Measurements from ENCODE around the gene ZNF536. TPM values are rescaled to one million over a fixed set of nuclear protein-coding genes. Genes with fewer than 3 reads are reported as not detected.
"Not testable (repeated sequence)": the region's sequence is repeated elsewhere in the genome, so short reads cannot be mapped to it uniquely, and the experiment has no call there.

The ZNF536 gene
- polyA plus RNA-seq, 1 of the 3 experiments (the other 2 are of a cell fraction): 0.41 TPM

- Histone ChIP-seq H3K9ac (no peak overlapping the region), H3K27me3 (ENCODE audit: insufficient read depth) (no peaks in the 10 kb centered on the region), H2AFZ (ENCODE audit: low read depth) (no peak overlapping the region), H3K9me2 (no peaks in the 10 kb centered on the region), H4K20me1 (ENCODE audit: insufficient read depth) (no peaks in the 10 kb centered on the region), H3K4me2 (no peak overlapping the region), H3F3A (replicated peaks; ENCODE audit: insufficient read depth) (no peaks in the 10 kb centered on the region), H3K79me2 (ENCODE audit: insufficient read depth) (no peaks in the 10 kb centered on the region), H3K36me3 (replicated peaks in 1 of 2; ENCODE audit: control insufficient read depth in 1 of 2, insufficient read depth in 2 of 2, low read length in 1 of 2) (no peaks in the 10 kb centered on the region), H3K4me3 (ENCODE audit: low read depth in 2 of 2, low read length in 1 of 2) (no peak overlapping the region), H3K27ac (ENCODE audit: low read depth in 2 of 2, low read length in 1 of 2) (no peak overlapping the region), H3K9me3 (no peaks in the 10 kb centered on the region), H3K4me1 (ENCODE audit: control insufficient read depth in 1 of 2, insufficient read depth in 2 of 2, low read depth in 1 of 2, low read length in 1 of 2) (peaks cover 0 to 20% of the 10 kb centered on the region in 2 experiments; a peak in 3 of 4 replicates)
- DNase-seq: no peak
- TF ChIP-seq JUND (IDR thresholded peaks at IDR 0.05): no peak
- ChIA-PET CTCF (interaction anchor here (1.0 kb wide), 1 partner anchor 299 kb away, joined by 4 read pairs; no protein-coding TSS in a partner anchor), POLR2A (no interaction called here)
- 44% methylated on average over 14 of the region's 14 CpGs for WGBS (ENCODE audit: low lambda C conversion rate)
These were observed 27.4 kb upstream of the ZNF536 start for GRCh38 chr19:30344446-30345425.

GRCh38 chr19:30345686-30346085 lies 26.5 kb upstream of the ZNF536 start:
- WGBS (ENCODE audit: low lambda C conversion rate): 41% methylated on average over 8 of the region's 8 CpGs
- Histone ChIP-seq H3K27ac (ENCODE audit: low read depth in 2 of 2, low read length in 1 of 2) (no peak overlapping the region), H3K9ac (no peak overlapping the region), H3K27me3 (ENCODE audit: insufficient read depth) (no peaks in the 10 kb centered on the region), H2AFZ (ENCODE audit: low read depth) (no peak overlapping the region), H3K4me1 (ENCODE audit: control insufficient read depth in 1 of 2, insufficient read depth in 2 of 2, low read depth in 1 of 2, low read length in 1 of 2) (peaks cover 0 to 11% of the 10 kb centered on the region in 2 experiments; a peak in 3 of 4 replicates), H3K36me3 (replicated peaks in 1 of 2; ENCODE audit: control insufficient read depth in 1 of 2, insufficient read depth in 2 of 2, low read length in 1 of 2) (no peaks in the 10 kb centered on the region), H3K9me3 (no peaks in the 10 kb centered on the region), H3F3A (replicated peaks; ENCODE audit: insufficient read depth) (no peaks in the 10 kb centered on the region), H3K79me2 (ENCODE audit: insufficient read depth) (no peaks in the 10 kb centered on the region), H4K20me1 (ENCODE audit: insufficient read depth) (no peaks in the 10 kb centered on the region), H3K9me2 (no peaks in the 10 kb centered on the region), H3K4me2 (no peak overlapping the region), H3K4me3 (ENCODE audit: low read depth in 2 of 2, low read length in 1 of 2) (no peak overlapping the region)
- ChIA-PET CTCF (no interaction called here), POLR2A (no interaction called here)
- no peak for DNase-seq
- TF ChIP-seq MXI1 (IDR thresholded peaks at IDR 0.05; ENCODE audit: low read depth, low read length): no peak
- TF ChIP-seq POLR2AphosphoS5 (IDR thresholded peaks at IDR 0.05; ENCODE audit: low read depth, low read length): no peak
- no peak for TF ChIP-seq EP300 (IDR thresholded peaks at IDR 0.05; ENCODE audit: borderline replicate concordance in 1 of 2, low read depth in 1 of 2, low read length in 1 of 2)
- no peak for TF ChIP-seq FOSL2 (IDR thresholded peaks at IDR 0.05; ENCODE audit: borderline replicate concordance, low read depth)
- no peak for TF ChIP-seq GATA2 (CRISPR knock-in tag; IDR thresholded peaks at IDR 0.05)
- no peak for TF ChIP-seq PBX3 (IDR thresholded peaks at IDR 0.05)
- TF ChIP-seq MAX (IDR thresholded peaks at IDR 0.05; ENCODE audit: low read depth): no peak
- TF ChIP-seq RCOR1 (IDR thresholded peaks at IDR 0.05; ENCODE audit: low read length): no peak
- no peak for TF ChIP-seq JUND (IDR thresholded peaks at IDR 0.05)
- TF ChIP-seq NRF1 (IDR thresholded peaks at IDR 0.05; ENCODE audit: low read depth, low read length): no peak
- TF ChIP-seq NFIC (IDR thresholded peaks at IDR 0.05; ENCODE audit: borderline replicate concordance): no peak
- TF ChIP-seq USF2 (IDR thresholded peaks at IDR 0.05; ENCODE audit: borderline replicate concordance, low read depth, low read length): no peak
- TF ChIP-seq TCF12 (IDR thresholded peaks at IDR 0.05): no peak
- TF ChIP-seq RFX5 (IDR thresholded peaks at IDR 0.05; ENCODE audit: low read length): no peak

- H4K20me1 ChIP-seq (ENCODE audit: insufficient read depth); POLR2A ChIA-PET; H3K4me1 ChIP-seq (ENCODE audit: control insufficient read depth in 1 of 2, insufficient read depth in 2 of 2, low read depth in 1 of 2, low read length in 1 of 2); H3K9me3 ChIP-seq; H3K4me2 ChIP-seq; DNase-seq; CTCF ChIA-PET; H3K36me3 ChIP-seq (replicated peaks in 1 of 2; ENCODE audit: control insufficient read depth in 1 of 2, insufficient read depth in 2 of 2, low read length in 1 of 2); H3K4me3 ChIP-seq (ENCODE audit: low read depth in 2 of 2, low read length in 1 of 2); H3K27me3 ChIP-seq (ENCODE audit: insufficient read depth); H3F3A ChIP-seq (replicated peaks; ENCODE audit: insufficient read depth); H3K27ac ChIP-seq (ENCODE audit: low read depth in 2 of 2, low read length in 1 of 2); H2AFZ ChIP-seq (ENCODE audit: low read depth); H3K9me2 ChIP-seq; H3K9ac ChIP-seq; H3K79me2 ChIP-seq (ENCODE audit: insufficient read depth): not testable (repeated sequence)
- 93% methylated on average over 1 of the region's 1 CpG for WGBS (ENCODE audit: low lambda C conversion rate)
These were observed 25.7 kb upstream of the ZNF536 start for GRCh38 chr19:30346468-30346867.
